GM12801 (cell line): ENCODE data around the gene SEC24D.

Source experiments
- TF ChIP-seq, protein P1 (sequence below): IDR thresholded peaks from one replicate; pipeline ENCODE4 v1.5.1; 2011; ENCODE audit warnings: control low read depth; ENCODE audit not compliant: insufficient read length; ENCODE audit errors: extremely low read depth

The SEC24D gene

DNA sequence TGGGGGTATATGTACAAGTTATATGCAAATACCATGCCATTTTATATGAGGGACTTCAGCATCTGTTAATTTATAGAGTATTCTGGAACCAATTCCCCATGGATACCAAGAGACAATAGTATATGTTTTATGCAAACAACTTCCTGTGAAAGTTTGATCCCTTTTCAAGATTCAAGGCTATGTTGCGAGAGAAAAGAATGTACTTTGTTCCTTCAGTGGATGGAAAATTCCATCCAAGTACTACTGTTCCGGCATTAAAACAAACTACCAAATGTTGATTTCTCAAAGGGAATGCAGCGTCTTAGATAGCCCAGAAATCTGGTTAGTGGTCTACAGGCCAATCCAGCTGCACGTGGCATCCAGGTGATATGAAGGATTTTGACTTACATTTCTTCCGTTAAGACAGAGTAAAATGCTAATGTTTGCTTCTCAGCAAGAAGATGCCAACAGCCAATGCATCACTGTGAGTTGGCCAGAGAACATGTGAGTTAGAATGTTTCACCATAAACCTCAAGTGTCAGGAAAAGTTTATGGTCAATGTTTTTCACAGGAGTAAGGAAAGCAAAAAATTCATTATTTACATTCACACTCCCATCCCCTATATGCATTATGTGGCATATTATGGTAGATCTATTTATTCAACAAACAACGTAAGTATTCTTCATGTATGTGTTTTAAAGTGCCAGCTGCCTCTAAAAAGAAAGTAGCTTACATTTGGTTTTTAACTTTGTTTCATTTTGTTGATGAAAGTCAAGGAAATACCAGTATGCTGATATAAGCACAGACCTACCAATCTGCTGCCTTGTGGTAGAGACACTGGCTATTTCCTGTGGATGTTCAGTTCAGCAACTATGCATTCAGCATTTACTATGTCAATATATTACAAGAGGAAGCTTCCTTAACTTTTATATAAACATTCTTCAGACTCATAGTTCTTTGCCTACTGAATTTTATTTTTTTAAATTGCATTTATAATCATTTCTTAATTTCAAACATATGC lies 106.3 kb downstream of the SEC24D start:
- TF ChIP-seq, protein P1, sequence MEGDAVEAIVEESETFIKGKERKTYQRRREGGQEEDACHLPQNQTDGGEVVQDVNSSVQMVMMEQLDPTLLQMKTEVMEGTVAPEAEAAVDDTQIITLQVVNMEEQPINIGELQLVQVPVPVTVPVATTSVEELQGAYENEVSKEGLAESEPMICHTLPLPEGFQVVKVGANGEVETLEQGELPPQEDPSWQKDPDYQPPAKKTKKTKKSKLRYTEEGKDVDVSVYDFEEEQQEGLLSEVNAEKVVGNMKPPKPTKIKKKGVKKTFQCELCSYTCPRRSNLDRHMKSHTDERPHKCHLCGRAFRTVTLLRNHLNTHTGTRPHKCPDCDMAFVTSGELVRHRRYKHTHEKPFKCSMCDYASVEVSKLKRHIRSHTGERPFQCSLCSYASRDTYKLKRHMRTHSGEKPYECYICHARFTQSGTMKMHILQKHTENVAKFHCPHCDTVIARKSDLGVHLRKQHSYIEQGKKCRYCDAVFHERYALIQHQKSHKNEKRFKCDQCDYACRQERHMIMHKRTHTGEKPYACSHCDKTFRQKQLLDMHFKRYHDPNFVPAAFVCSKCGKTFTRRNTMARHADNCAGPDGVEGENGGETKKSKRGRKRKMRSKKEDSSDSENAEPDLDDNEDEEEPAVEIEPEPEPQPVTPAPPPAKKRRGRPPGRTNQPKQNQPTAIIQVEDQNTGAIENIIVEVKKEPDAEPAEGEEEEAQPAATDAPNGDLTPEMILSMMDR = no peak

DNA sequence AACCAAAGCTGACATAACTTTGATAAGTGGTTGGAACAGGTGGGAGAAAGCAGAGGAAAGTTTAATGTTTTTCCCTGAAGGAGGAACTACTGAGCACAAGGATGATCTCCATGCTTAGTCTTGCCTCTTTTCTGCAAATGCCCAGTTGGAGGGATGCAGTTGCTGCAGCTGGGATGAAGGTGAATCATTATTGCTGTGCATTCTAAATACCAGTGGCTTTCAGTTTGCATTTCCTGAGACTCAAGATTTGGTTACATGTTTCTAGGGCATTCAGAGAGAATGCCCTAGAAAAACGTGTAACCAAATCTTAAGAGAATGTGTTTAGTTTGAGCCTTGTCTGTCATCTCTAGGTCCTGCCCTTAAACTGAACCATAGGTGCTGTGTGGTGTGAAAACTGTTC lies 108.6 kb downstream of the SEC24D start:
- TF ChIP-seq, protein P1 = no peak

DNA sequence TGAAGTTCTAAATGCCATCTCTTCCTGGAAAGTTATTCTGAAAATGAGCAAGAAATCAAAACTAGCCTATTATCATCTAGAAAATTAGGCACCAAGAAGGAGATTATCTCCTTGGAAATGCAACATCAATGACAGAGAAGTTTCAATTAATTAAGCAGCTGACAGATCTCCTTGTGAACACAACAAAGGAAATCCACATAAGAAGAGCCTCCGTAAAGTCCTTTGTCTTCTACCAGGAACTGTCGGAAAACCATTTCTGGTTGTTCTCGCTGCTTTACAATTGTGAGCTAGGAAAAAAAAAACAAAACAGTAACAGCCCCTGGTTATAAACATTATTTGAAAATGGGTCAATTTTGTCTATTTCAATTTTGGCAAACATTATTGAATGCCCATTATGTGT lies 112.6 kb downstream of the SEC24D start:
- TF ChIP-seq, protein P1 = no peak

DNA sequence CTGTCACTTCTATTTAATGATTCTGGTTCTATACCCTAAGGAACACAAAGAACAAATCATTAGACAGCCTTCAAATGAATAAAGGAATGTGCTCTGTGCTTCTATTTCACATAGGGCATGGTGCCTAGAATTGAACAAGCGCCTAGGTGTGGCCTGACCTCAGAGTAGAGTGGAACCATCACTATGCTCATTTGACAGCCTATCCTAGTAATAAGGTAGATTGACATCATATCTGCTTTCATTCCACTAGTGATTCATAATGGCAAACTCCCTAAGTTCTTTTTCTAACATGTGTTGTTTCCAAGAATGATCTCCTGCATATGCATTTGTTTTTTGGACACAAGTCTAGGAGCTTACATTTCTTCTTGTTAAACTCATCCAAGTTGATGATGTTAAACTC lies 114.2 kb downstream of the SEC24D start:
- TF ChIP-seq, protein P1 = no peak

DNA sequence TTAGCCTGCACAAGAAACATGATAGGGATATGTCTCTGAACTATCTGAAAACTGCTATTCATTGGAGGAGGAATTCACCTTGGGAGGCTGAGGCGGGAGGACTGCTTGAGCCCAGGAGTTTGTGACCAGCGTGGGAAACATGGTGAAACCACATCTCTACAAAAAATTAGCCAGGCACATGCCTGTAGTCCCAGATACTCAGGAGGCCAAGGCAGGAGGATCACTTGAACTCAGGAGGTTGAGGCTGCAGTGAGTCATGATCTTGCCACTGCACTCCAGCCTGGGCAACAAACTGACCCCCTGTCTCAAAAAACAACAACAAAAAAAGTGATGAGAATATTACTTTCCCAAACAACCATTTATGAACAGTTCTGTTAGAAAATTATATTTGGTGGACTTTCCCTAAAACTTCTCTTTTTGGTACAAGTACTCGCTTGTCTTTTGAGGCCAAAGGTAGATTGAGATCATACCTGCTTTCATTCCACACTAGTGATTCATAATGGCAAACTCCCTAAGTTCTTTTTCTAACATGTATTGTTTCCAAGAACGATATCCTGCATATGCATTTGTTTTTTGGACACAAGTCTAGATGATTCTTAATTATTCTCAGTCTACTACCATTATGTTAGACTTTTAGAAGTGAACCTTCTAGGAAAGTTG lies 117.3 kb downstream of the SEC24D start:
- TF ChIP-seq, protein P1 = no peak

DNA sequence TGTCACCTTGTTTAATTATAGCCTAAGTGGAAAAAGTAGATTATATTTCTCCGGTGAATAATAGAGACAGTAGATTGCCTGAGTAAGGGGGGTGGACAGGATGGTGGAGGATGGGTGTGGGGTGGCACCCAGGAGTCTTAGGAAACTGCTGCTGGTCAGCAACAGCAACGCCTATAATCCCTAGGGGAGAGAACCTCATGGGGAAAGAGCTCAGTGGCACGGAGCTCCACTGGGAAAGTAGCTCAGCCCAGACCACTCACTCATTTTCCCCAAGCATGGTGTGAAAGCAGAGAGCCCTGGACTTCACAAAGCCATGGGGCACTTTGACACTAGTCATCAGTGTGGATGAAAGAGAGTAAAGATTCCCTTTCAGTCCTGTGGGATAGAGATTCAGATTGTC lies 119.6 kb downstream of the SEC24D start:
- TF ChIP-seq, protein P1 = no peak

DNA sequence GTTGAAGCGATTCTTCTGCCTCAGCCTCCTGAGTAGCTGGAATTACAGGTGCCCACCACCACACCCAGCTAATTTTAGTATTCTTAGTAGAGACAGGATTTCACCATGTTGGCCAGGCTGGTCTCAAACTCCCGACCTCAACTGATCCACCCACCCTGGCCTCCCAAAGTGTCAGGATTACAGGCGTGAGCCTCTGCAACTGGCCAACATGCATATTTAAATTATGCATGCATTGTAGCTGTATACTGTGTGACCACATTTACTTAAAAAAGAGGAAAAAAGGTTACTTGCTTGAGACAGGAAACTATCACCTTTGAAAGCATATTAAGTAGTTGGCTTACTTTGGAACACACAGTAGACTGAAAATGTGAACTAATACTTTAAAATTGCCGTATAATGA lies 121.2 kb downstream of the SEC24D start:
- TF ChIP-seq, protein P1 = no peak
